ENCODE results near the gene OR6Q1.

- TF ChIP-seq CTCF (IDR thresholded peaks at IDR 0.05) (no peak), POLR2A (IDR thresholded peaks at IDR 0.05) (no peak), POLR2AphosphoS5 (IDR thresholded peaks at IDR 0.05) (no peak)
Measured at GRCh38 chr11:58028687-58029411, 1.9 kb upstream of the OR6Q1 start.

All from breast epithelium (tissue), 3 donors.